ENCODE data around the gene NDUFS7.
A peak's percentile ranks its signal among the peaks of the same experiment; 100 is the strongest.

The NDUFS7 gene

DNA sequence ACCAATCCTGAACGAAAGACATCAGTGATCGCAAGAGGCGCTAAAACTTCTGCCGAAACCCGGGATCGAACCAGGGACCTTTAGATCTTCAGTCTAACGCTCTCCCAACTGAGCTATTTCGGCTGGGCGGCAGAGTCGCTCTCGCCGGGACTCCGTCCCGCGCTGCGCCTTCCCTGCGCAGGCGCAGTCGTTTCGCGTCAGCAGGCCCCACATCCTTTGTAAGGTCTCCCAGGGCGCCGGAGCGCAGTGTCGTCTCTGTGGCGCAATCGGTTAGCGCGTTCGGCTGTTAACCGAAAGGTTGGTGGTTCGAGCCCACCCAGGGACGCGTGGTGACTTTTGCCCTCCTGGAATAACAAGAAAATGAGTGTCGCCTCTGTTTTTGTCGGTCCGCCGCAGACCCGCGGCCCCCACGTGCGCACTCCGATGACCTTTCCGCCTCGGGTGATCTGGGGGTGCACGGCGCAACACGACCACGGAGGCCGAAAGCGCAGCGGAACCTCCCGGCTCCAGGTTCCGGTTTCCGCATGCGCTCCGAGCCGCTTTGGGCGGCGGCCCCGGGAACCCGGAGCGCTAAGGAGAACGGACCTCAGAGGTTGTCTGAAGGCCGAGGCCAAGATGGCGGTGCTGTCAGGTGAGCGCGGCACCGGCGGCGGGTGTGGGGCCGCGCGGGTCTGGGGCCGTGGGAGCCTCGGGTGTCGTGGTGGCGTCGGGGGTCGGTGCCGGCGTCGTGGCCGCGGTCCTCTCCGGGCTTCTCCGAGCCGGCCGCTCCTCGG is at the start of gene NDUFS7:
Gene NDUFS7 (plus strand): TSS at position 596 of the 773 bp plus-strand sequence. CDS start 20 bp downstream, at position 616.
- peak; percentile 85 for DNase-seq
- in situ Hi-C loops (cut with HindIII; ENCODE audit: low pct_ligation_motif_present, low pct_unique_long_range_greater_than_20kb, low sequenced_read_pairs) = no loop called here

GRCh38 chr19:1336079-1336684 is 47.5 kb upstream of the NDUFS7 start:
- no peak for DNase-seq
- in situ Hi-C loops (cut with HindIII; ENCODE audit: low pct_ligation_motif_present, low pct_unique_long_range_greater_than_20kb, low sequenced_read_pairs) = no loop called here

- no peak for DNase-seq
- in situ Hi-C loops (cut with HindIII; ENCODE audit: low pct_ligation_motif_present, low pct_unique_long_range_greater_than_20kb, low sequenced_read_pairs) = no loop called here
These were observed 42.8 kb upstream of the NDUFS7 start for GRCh38 chr19:1340681-1341469.

DNA sequence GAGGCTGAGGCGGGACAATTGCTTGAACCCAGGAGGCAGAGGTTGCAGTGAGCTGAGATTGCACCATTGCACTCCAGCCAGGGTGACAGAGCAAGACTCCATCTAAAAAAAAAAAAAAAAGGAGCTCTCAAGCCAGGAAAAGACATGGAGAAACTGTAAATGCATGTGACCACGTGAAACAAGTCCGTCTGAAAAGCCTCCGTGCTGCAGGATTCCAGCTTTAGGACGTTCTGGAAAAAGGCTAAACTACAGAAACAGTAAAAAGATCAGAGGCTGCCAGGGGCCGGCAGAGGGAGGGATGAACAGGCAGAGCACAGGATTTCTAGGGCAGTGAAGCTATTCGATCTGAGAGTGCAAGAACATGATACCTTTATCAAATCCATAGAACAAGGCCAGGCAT is 40.7 kb upstream of the NDUFS7 start:
- in situ Hi-C loops (cut with HindIII; ENCODE audit: low pct_ligation_motif_present, low pct_unique_long_range_greater_than_20kb, low sequenced_read_pairs) = no loop called here
- DNase-seq = no peak

DNA sequence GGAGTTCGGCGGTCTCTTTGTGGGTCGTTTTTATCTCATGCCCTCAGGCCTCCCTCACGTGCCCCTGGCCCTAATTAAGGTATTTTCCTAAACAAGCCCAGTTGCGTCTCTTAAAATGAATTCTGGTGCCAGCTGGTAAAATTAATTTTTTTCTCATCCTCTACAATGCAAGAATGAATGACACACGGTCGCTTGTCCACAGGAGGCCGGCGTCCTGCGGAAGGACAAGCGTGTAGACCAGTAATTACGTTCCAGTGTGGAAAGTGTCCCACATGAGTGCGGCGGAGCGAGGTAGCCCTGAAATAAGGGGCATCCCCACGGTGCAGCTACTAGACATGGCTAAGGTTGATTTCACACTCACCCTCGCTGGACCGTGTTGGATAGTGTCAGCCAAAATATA is 34.5 kb upstream of the NDUFS7 start:
- DNase-seq = no peak
- in situ Hi-C loops (cut with HindIII; ENCODE audit: low pct_ligation_motif_present, low pct_unique_long_range_greater_than_20kb, low sequenced_read_pairs) = no loop called here

DNA sequence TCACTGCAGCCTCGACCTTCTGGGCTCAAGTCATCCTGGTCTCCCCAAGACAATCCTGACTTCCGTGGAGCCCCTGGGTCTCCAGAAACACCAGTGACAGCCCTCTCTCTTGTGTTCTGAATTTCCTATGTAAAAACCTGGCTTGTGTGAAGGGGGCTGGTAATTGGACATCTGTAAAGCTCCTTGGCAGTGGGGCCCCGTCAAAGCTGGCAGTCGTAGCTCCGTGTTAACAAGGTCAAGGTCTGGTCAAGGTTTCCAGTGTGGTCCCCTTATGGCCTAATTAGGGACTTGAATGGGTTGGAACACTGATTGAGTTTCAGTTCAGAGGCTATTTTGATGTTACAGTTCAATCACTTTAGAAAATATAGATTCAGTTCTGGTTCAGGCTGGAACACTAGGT is 32.8 kb upstream of the NDUFS7 start:
- in situ Hi-C loops (cut with HindIII; ENCODE audit: low pct_ligation_motif_present, low pct_unique_long_range_greater_than_20kb, low sequenced_read_pairs) = no loop called here
- no peak for DNase-seq

DNA sequence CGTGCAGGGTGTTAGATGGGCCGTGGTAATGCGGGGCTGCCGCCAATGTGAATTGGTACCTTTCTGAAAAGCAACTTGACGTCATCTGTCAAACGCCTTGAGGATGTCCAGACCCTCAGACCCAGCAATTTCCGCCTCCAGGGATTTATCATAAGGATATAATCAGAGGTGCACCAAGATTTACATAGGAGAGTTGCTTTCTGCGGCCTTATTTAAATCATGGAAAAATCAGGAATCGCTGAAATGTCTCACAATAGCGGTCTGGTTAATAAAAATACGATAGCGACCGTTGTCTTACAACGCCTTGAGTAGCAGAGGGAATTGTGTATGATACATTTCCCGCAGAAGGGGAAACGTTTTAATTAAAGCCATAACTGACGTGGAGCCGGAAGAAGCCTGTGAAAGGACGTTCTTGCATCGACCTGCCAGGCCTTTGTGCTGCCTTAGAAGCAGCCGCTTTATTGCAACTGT is 32.3 kb upstream of the NDUFS7 start:
- no peak for DNase-seq
- in situ Hi-C loops (cut with HindIII; ENCODE audit: low pct_ligation_motif_present, low pct_unique_long_range_greater_than_20kb, low sequenced_read_pairs) = no loop called here

- in situ Hi-C loops (cut with HindIII; ENCODE audit: low pct_ligation_motif_present, low pct_unique_long_range_greater_than_20kb, low sequenced_read_pairs) = no loop called here
- no peak for DNase-seq
These were observed 30.6 kb upstream of the NDUFS7 start for GRCh38 chr19:1353144-1353543.

- no peak for DNase-seq
- in situ Hi-C loops (cut with HindIII; ENCODE audit: low pct_ligation_motif_present, low pct_unique_long_range_greater_than_20kb, low sequenced_read_pairs) = no loop called here
These were observed 28.6 kb upstream of the NDUFS7 start for GRCh38 chr19:1354970-1355567.

GRCh38 chr19:1355568-1356507 is 27.9 kb upstream of the NDUFS7 start:
- no peak for DNase-seq
- in situ Hi-C loops (cut with HindIII; ENCODE audit: low pct_ligation_motif_present, low pct_unique_long_range_greater_than_20kb, low sequenced_read_pairs) = no loop called here

- in situ Hi-C loops (cut with HindIII; ENCODE audit: low pct_ligation_motif_present, low pct_unique_long_range_greater_than_20kb, low sequenced_read_pairs) = no loop called here
- DNase-seq = no peak
These were observed 27.2 kb upstream of the NDUFS7 start for GRCh38 chr19:1356508-1356865.

DNA sequence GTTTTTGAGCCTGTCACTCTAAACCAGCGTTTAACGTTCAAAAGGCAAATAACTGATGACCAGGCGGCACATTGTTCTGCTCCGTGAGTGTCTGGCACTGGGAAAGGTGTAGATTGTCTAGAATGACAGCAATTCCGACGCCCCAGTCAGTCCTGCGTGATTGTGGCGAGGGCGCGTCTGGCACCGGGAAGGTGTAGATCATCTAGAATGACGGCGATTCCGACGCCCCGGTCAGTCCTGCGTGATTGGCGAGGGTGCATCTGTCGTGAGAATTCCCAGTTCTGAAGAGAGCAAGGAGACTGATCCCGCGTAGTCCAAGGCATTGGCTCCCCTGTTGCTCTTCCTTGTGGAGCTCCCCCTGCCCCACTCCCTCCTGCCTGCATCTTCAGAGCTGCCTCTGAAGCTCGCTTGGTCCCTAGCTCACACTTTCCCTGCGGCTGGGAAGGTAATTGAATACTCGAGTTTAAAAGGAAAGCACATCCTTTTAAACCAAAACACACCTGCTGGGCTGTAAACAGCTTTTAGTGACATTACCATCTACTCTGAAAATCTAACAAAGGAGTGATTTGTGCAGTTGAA is 26.1 kb upstream of the NDUFS7 start:
- DNase-seq = no peak

DNA sequence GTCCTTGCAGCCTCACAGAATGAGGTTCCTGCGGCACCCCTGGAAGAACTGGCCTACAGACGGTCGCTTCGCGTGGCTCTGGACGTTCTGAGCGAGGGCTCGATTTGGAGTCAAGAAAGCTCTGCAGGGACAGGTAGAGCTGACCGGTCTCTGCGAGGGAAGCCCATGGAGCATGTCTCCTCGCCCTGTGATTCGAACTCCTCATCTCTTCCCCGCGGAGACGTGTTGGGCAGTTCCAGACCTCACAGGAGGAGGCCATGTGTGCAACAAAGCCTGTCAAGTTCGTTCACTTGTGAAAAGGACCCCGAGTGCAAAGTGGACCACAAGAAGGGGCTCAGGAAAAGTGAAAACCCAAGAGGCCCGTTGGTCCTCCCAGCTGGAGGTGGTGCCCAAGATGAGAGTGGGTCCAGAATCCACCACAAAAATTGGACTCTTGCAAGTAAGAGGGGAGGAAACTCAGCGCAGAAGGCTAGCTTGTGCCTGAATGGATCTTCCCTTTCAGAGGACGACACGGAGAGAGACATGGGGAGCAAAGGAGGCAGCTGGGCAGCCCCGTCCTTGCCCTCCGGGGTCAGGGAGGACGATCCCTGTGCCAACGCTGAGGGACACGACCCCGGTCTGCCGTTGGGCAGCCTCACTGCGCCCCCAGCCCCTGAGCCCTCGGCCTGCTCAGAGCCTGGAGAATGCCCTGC is 23.4 kb upstream of the NDUFS7 start:
- no peak for DNase-seq
- in situ Hi-C loops (cut with HindIII; ENCODE audit: low pct_ligation_motif_present, low pct_unique_long_range_greater_than_20kb, low sequenced_read_pairs) = no loop called here

More for the DNA sequence above, 26.1 kb upstream of the NDUFS7 start:
- in situ Hi-C loops (cut with HindIII; ENCODE audit: low pct_ligation_motif_present, low pct_unique_long_range_greater_than_20kb, low sequenced_read_pairs) = no loop called here

DNA sequence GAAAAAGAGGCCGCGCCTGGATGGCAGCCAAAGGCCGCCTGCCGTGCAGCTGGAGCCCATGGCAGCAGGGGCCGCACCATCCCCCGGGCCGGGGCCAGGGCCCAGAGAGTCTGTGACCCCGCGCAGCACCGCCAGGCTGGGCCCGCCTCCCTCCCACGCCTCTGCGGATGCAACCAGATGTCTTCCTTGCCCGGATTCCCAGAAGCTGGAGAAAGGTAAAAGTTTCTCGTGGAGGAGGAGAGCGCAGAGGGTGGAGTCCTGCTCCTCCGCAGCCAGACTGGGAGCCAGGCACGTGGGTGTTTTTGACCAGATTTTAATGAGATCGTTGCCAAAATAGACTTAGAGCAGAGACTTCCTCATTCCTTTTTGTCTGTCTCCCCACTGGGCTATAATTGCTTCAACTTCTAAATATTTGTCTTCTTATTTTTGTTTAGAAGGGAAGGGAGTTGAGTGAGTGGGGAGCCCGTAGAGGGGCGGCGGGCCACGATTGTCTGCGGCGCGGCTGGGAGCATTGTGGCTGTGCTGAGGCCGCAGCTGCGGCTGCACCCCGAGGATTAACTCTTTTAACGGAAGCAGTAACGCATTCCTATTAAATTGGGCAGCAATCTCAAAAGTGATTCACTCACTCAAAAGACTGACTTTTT is 22.8 kb upstream of the NDUFS7 start:
- in situ Hi-C loops (cut with HindIII; ENCODE audit: low pct_ligation_motif_present, low pct_unique_long_range_greater_than_20kb, low sequenced_read_pairs) = no loop called here
- DNase-seq = no peak

- in situ Hi-C loops (cut with HindIII; ENCODE audit: low pct_ligation_motif_present, low pct_unique_long_range_greater_than_20kb, low sequenced_read_pairs) = no loop called here
- DNase-seq = peak; percentile 56
These were observed 21.9 kb upstream of the NDUFS7 start for GRCh38 chr19:1361601-1362386.

All from ACHN (cell line).